OCI-LY1 (cell line): ENCODE data around the gene PKNOX1.
"Not testable (repeated sequence)": the region's sequence is repeated elsewhere in the genome, so short reads cannot be mapped to it uniquely, and the experiment has no call there.

Experiments used
- EZH2 ChIP-seq: fragments of 200-600 bp; sonication (generic), shearing (Covaris generic); IDR thresholded peaks from 2 replicates; pipeline ENCODE4 v1.8.0; 2017; ENCODE audit warnings: borderline replicate concordance, mixed run types, mild to moderate bottlenecking, antibody characterized with exemption, low read length, moderate library complexity, mixed read lengths
- TF ChIP-seq, protein P1 (sequence below): fragments of 200-600 bp; sonication (generic), shearing (Covaris generic); IDR thresholded peaks from 2 replicates; pipeline ENCODE4 v1.5.1; 2017; ENCODE audit warnings: mild to moderate bottlenecking, antibody characterized with exemption, low read length, moderate library complexity, mixed read lengths

DNA sequence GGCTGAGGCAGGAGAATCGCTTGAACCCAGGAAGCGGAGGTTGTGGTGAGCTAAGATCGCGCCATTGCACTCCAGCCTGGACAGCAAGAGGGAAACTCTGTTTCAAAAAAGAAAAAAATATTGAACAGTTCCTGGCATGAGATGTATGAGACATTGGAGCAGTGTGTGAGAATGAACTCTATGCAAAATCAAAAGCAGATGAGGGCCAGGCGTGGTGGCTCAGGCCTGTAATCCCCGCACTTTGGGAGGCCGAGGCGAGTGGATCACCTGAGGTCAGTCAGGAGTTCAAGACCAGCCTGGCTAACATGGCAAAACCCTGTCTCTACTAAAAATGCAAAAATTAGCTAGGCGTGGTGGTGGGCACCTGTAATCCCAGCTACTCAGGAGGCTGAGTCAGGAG lies 6.7 kb upstream of the PKNOX1 start:
- TF ChIP-seq, protein P1, sequence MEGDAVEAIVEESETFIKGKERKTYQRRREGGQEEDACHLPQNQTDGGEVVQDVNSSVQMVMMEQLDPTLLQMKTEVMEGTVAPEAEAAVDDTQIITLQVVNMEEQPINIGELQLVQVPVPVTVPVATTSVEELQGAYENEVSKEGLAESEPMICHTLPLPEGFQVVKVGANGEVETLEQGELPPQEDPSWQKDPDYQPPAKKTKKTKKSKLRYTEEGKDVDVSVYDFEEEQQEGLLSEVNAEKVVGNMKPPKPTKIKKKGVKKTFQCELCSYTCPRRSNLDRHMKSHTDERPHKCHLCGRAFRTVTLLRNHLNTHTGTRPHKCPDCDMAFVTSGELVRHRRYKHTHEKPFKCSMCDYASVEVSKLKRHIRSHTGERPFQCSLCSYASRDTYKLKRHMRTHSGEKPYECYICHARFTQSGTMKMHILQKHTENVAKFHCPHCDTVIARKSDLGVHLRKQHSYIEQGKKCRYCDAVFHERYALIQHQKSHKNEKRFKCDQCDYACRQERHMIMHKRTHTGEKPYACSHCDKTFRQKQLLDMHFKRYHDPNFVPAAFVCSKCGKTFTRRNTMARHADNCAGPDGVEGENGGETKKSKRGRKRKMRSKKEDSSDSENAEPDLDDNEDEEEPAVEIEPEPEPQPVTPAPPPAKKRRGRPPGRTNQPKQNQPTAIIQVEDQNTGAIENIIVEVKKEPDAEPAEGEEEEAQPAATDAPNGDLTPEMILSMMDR, result not testable (repeated sequence)
- not testable (repeated sequence) for TF ChIP-seq EZH2
